Stimulated activated CD4-positive, alpha-beta T cell treated with anti-CD3 and anti-CD28 coated beads, Interleukin-1b, Interleukin-23, amount 100 ng/mL, for 1 hour (primary cell): ENCODE measurements around the gene TMEM163.
"Not testable (repeated sequence)": the region's sequence is repeated elsewhere in the genome, so short reads cannot be mapped to it uniquely, and the experiment has no call there.

Experiments used
- DNase-seq, 2 donors: peaks; one replicate each; pipeline ENCODE4 v3.0.0-alpha.2; 2020; ENCODE audit warnings: low read depth in 2 of 2

TMEM163 gene

DNA sequence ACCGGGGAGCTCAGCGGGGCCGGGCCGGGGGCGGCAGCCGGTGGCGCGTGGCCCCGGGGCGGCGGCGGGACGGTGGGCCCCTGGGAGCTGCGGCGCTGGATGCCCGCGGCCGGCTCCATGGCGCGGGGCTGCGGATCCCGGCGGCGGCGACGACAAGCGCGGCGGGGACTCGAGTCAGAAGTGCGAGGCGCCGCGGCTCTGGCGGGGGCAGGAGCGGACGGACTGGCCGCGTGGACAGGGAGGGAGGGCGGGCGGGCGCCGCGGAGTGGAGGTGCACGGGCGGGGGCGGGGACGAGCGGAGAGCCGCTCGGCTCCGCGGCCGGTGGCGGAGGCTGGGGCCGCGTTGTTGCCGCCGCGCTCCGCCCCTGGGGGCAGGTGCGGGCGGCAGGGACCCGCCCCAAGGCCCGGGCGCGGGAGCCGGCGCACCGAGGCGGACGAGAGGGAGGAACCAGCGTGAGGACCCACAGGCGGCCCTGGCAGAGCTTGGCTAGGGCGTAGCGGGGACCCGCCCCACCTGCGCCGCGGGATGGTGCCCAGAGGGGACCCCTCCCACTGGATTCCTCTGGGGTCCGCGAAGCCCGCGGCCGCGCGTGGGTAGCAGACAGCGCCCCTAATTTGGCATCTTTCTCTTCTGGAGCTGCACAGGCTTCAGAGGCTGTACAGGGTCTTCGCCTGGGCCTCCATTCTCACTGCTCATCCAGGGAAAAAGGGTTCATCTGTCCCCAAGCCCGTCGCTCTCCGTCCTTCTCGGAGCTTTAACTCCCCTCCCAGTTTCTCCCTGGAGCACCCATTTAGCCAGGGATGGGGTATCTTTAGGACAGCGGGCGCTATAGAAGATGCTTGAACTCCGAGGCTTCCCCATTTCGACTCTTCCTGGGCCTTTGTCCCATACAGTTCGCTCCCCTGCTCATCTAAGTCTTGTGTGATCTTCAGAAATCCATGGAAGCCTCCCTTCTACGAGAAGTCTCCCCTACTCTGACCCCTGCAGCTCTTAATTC, at the start of gene TMEM163:
TMEM163 (minus strand) TSS at position 184 of the 998 bp plus-strand sequence.
- no peak for DNase-seq

DNA sequence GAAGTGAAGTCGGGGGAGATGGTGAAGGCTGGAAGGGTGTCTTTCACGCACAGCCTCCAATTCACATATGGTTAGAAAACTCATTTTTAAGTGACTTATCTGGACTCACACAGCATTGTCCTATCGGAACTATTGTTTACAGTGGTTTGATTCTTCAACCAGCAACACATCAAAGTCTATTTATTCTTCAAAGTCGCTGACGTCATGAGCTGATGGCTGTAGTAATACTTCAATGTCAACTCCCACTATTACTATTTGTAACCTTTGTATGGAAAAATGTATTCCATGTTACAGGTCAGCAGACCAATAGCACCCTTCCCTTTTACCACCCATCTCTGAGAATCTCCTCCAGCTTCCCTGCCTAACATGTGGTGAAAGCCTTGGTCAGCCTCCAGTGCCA, 47.8 kb upstream of the TMEM163 start:
- DNase-seq, result no peak

DNA sequence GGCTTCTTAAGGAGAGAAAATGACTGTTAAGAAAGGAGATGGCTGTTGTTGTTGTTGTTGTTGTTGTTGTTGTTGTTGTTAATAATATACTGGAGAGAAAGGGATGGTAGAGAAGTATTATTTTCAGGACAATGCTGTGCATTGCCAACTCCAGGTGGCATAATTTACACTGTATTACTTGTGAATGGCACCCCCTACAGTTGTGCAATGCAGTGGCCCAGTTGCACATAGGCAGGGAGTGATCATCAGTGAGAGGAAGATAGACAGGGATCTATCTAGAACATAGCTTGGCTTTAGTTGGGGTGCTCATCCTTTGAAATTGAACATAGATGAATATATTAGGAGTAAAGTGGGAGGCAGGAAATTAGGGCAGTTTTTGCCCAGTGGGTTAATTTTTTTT, 47.2 kb upstream of the TMEM163 start:
- DNase-seq, result no peak

DNA sequence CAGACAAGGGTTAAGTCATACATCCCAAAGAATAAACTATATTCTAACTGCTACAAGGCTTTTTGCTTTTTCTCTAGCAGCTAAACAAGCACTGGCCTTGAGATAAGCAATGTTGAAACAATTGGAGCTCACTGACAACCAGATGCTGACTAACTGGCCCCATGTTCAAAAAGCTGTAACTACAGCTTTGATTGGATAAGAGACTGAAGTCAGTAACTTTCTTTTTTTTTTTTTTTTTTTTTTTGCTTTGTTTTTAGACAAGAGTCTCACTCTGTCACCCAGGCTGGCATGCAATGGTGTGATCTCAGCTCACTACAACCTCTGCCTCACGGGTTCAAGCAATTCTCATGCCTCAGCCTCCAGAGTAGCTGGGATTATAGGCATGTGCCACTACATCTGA, 45.4 kb upstream of the TMEM163 start:
- DNase-seq, result no peak

DNA sequence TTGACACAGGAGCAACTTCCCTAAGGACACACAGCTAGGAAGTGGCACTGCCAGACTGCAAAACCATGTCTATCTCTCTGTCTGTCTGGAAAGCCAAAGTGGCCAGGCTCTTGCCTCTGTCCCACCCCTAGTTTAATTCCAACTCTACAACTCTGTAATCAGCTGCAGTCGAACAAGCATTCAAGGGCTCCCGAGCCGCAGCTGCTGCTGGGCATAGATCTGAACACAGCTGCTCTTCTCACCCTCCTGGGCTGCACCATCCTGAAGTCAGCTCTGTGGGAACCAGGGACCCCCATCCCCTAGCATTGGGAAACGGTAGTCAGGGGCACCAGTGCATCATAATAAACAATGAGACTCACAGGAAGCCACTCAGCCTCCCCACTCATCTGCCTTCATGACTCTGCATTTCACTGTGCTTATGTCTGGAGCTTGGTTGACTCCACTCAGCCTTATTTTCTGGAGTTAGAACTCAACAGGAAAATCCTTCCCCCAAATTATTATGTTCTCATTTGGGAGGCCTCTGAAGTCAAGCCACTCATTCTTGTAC, 44.4 kb upstream of the TMEM163 start:
- no peak for DNase-seq

DNA sequence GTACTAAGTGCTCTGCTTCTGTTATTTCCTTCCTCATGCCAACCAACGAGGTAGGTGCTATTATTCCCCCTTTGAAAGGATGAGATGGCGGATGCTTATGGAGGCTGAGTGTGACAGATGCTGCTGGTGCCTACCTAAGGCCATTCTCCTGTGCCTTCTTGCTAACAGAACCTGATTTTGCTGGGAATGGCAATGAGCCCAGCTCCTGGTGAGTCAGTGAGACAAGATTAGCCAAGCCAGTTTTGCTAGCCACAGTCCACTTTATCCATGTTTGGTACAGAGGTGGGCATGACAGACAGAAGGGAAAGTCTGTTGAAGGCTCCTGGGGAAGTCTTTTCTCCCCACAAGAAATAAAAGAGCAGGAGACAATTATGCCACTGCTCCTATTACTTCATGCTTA, 43.7 kb upstream of the TMEM163 start:
- DNase-seq, result no peak

DNA sequence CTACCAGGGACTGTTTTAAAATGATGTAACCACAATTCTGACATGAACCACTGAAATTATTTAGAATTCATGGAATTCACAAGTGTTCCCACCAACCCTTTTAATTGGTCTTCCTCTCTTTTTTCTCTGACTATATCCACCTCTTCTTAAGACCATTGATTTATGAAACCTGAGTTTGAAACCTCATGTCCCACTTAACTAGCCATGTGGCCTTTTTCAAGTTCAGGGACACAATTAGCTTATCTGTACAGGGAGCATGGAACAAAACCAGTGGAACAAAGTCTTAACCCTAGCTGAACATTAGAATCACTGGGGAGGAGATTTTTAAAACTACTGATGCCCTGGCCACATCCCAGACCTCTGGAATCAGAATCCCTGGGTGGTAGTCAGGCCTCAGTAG, 41.6 kb upstream of the TMEM163 start:
- DNase-seq, result no peak

DNA sequence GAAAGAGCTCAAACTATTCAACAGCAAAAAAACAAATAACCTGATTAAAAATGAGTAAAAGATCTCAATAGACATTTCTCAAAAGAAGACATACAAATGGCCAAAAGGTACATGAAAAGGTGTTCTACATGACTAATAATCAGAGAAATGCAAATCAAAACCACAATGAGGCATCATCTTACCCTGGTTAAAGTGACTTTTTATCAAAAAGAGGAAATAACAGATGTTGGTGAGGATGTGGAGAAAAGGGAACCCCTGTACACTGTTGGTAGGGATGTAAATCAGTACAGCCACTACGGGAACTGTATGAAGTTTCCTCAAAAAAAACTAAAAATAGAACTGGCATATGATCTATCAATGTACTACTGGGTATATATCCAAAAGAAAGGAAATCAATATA, 39.8 kb upstream of the TMEM163 start:
- no peak for DNase-seq

DNA sequence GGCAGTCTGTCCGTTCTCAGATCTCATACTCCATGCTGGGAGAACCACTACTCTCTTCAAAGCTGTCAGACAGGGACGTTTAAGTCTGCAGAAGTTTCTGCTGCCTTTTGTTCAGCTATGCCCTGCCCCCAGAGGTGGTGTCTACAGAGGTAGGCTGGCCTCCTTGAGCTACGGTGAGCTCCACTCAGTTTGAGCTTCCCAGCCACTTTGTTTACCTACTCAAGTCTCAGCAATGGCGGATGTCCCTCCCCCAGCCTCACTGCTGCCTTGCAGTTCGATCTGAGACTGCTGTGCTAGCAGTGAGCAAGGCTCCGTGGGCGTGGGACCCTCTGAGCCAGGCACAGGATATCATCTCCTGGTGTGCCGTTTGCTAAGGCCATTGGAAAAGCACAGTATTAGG, 33.2 kb upstream of the TMEM163 start:
- DNase-seq, result not testable (repeated sequence)

DNA sequence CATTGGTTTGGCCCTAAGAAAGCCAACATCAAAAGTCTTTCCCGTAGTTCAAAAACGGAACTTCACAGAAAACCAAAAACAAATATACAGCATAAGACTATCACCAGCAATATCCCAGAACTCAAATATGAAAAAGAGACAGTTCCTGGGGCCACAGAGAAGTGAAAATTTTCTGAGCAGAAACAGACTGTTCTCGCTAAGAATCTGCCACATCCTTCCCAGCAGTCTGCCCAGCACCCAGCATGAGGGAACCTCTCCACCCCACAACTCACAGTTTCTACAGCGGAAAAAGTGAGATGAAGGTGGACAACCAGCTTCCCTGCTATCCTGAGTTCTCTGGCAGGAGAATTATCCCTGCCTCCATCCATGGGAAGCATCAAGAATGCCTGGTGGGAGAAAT, 26.7 kb upstream of the TMEM163 start:
- no peak for DNase-seq

DNA sequence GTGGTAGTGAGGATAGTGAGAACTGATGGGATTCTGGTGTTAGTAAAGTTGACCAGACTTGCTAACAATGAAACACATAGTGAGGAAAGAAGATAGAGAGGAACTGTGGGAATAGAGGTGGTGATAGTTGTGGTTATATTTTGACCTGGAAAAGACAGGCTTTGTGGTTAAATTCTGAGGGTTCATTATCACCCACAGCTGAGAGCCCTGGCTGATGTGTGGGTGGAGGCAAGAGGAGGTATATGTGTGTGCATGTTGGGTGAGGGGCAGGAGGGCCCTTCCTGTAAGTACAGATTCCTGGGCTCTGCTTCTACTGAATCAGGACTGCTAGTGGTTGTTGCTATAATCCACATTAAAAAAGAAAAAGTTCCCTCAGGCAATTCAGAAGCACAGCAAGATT, 26.2 kb upstream of the TMEM163 start:
- DNase-seq, result no peak

DNA sequence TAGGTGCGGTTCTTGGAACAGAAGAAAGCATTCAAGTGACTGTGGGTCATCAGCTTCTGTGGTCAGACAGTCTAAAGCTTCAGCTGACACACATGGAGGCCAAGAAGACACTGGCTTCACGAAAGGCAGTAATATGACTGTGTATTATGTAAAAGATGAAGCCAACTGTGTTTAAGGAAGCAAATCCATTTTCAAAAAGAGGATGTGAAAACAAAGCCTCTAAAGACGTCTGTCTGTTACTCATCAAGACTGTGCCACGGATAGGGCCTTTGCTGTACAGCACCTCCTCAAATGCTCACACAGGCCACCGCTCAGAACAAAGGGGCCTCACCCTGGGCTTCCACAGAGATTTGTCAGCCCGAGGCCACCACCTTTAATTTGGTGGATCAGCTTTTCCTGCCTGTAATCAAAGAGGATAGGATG, 21.1 kb upstream of the TMEM163 start:
- DNase-seq, result no peak

DNA sequence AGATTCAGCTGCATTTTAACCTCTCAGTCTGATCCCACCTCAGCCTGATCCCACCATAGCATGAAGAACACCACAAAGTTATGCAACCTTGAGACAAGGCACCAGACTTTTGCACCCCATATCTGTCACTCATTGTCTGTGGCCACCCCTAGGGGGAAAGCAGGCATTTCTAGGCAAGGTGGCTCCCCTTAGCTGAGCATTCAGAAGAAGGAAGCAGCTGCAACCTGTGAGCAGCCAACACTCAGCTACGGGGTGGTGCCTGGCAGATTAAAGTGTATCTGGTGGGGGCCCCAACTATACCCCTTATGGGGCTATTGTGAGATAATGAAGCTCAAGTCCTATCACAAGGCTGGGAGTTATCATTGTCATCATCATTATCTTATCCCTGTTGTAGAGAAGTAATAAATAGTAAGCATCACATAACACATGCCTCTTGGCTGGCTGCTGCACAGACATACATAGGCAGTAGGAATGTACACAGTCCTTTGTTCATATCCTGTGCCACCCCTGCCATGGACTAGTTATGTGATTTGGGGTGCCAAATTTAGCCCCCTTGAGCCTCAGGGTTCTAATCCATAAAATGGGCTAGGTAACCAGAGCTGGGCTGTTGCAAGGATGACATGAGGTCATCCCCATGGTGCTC, 20.6 kb upstream of the TMEM163 start:
- no peak for DNase-seq

DNA sequence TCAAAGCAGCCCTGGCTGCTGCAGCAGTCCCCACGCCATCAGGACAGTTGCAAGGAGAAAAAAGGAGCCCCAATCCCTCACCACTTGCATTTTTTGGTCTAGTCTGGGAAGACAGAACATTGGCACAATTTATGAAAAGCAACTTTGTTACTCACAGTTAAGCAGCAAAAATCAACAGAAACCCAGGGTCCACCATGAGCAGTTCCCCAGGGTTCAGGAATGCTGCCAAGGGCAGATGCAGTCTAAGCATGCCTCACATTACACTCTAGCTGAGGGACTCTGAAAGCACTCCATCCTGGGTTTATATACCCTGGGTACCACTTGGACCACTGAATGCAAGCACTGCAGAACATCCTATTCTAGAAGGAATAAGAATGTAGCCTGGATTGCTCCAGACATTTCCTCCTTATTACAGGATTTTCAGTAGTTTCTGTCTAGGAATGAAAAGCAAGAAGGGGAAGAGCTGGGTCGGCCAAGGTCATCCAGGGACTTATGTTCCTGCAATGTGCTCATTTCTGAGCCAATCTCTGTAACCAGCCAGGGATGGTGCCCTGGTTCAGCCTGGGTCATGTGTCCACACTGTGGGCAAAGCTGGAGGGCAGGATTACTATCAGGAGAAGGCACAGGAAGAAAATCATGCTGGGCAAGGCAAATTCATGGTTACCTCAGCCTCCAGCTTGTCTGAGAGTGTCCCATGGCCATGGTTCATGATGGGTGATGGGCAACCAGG, 19.5 kb upstream of the TMEM163 start:
- no peak for DNase-seq

DNA sequence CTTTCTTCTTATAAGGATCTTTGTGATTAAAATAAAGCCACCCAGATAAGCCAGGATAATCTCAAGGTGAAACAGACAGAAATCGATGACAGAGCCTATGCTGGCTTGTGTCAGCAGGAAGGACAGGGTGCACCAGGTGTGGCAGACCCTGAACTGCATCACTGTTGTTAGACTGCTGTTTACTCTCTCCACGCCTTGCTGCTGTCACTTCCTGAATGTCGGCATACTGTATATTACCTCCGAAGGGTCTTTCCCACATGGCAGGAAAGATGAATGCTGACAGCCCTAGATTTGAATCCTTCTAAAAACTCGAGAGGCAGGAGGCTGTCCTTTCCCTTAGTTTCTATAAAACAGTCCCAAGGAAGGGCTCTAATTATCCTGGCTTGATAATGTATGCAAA, 18.9 kb upstream of the TMEM163 start:
- DNase-seq, result no peak

DNA sequence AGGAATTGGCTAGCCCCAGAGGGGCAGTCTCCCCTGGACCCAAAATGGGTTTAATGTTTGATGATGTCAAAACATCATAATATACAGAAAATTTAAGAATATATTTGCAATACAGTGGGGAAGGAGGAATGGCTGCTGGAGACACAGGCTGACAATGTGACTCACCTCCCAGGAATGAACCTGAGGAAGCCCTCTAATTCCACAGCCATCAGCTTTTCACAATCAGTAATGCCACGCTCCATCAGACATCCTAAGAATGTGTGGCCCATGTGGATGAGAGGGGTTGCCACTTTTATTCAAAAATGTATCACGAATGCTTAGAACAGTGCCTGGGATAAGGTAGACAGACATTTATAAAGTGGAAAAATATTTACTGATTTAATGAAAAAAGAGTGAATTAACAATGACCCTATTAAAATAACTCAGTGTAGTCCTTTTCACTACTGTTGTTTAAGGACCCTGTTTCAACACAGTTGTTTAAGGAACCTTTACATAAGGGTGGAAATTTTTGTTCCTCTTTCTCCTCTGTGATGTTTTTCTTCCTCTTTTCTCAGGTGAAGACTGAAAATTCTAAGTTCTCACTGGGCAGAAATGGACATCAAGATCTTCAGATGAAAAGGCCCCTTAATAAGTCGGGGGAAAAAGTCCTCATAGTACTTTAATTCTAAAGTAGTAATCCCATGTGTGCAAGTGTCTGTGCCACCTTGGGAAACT, 17.5 kb upstream of the TMEM163 start:
- no peak for DNase-seq

DNA sequence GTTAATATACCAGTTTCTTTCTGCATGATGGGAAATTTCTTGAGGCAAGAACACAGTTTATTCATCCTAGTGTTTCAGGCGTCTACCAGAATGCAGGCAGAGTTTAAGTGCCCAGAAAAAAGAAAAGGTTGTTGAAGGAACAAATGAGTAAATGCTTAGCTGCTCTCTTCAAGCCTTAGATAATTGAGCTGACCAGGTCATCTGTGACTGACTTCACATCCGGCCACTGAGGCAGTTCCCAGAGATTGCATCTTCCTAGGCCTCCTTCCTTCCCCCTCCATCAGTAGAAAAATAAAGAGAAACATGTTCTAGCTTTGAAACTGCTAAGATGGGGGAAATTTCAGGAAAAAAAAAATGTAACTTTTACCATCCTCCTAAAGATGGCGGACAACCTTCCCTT, 9.4 kb upstream of the TMEM163 start:
- DNase-seq, result no peak

DNA sequence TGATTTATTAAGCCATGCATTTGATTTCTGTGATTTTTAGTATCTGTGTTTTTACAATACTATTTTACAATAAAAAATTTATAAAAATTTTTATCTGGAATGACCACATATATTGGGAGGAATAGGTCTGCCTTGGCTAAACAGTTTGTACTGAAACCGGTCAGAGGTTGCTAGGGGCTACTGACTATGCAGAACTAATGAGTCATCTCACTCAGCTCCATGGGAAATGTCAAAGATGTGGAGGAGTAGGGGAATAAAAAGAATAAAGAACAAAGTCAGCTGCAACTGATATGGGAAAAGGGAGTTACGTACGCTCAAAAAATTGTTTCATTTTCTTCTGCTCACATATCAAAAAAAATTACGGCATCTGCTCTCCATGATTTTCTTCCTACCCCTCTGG, 8.6 kb upstream of the TMEM163 start:
- no peak for DNase-seq

DNA sequence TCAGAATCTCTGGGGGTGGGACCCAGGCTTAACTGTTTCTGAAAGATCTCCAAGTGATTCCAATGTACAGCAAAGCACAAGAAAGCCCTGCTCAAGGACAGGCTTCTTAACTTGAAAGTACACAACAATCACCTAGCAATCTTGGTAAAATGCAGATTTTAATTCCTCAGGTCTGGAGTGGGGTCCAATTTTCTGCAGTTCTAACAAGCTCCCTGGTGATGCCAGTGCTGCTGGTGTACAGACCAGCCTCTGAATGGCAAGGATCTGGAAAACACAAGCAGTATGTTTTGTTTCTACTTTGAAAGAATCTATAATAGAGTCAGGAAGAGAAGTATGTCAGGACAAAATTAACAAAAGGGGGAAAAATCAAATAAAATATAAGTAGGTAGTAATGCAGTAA, 7.8 kb upstream of the TMEM163 start:
- no peak for DNase-seq

DNA sequence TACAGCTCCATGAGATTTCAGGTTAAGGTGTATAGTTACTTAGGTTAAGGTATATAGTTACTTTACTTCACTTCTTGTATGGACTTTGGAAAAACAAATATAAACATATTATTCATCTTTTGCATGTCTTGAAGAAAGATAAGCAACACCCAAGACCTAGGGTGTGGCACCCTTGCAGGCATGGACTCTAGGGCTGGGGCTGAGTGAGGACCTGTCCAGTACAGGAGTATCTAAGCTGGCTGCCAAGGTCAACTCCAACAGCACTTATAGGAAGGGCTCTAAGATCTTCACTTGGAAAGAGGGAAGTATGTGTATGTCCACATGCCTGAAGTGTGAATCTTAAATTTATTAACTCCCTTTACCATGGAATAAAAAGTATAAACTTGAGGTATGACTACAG, 7.1 kb upstream of the TMEM163 start:
- DNase-seq, result no peak

DNA sequence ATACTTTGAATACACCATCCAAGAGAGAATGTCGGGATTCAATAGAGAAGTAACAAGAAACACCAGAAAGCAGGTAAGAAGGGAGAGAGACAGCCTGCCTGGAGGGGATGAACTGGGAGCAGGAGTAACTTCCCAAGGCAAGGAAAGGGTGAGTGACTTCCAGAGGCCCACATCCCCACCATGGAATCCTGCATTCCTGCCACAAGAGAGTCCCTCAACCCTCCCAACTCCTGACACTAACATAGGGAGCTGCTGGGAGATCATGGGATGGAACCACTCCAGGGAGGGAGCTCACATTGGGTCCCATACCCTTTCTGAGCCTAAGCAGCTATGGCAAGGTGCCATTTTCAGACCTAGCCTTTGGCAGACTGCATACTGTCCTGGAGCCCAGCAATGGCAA, 5.5 kb upstream of the TMEM163 start:
- no peak for DNase-seq

DNA sequence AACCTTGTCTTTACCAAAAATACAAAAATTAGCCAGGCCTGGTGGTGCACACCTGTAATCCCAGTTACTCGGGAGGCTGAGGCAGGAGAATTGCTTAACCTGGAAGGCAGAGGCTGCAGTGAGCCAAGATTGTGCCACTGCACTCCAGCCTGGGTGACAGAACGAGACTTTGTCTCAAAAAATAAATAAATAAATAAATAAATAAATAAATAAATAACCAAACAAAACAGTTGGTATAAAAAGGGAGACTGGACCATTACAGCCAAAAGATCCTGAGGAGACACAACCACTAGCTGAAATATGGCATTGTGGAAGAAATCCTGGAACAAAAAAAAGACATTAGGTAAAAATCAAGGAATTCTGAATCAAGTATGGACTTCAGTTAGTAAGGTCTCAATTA, 4.9 kb upstream of the TMEM163 start:
- not testable (repeated sequence) for DNase-seq
